ENCODE results near the gene BLM. TPM values are rescaled to one million over a fixed set of nuclear protein-coding genes. Genes with fewer than 3 reads are reported as not detected.
"Not testable (repeated sequence)": the region's sequence is repeated elsewhere in the genome, so short reads cannot be mapped to it uniquely, and the experiment has no call there.

The BLM gene
- total RNA-seq, 1 experiment from 2014 or later, result 12.8 TPM

DNA sequence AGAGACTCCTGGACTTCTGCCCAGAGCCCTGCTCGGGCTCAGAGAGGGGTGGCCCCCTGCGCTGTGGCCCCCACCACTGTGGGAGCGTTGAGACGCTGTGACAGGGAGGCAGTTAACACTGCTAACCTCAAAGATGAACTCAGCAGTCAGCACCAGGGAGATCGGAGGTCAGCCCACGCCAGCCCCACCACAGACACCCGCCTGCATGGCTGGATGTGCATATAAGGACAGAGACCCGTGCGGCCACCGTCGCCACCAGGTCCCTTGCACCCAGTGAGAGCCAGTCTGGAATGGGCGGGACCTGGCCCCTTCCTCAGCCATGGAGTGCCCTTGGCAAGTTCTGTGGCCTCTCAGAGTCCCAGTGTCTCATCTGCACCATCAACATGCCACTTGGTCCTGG lies 102.7 kb downstream of the BLM start:
- no peak for DNase-seq (ENCODE audit: low spot score)

DNA sequence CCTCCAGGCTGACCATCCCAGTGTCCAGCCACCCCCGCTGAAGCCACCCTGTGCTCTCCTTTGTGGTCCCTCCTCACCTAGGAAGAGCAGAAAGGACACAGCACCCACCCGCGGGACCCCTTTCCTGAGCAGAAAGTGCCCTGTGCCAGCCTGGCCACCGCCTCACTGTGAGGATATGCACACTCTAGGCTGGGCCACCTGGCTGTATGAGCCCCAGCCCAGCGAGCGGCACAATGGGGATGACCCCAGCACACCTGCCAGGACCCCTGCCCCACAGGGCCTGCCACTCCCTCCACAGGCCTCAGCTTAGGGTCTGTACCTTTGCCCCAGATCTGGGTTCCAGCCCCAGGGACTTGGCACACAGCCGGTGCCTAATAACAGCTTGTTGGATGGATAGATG lies 103.3 kb downstream of the BLM start:
- no peak for DNase-seq (ENCODE audit: low spot score)

DNA sequence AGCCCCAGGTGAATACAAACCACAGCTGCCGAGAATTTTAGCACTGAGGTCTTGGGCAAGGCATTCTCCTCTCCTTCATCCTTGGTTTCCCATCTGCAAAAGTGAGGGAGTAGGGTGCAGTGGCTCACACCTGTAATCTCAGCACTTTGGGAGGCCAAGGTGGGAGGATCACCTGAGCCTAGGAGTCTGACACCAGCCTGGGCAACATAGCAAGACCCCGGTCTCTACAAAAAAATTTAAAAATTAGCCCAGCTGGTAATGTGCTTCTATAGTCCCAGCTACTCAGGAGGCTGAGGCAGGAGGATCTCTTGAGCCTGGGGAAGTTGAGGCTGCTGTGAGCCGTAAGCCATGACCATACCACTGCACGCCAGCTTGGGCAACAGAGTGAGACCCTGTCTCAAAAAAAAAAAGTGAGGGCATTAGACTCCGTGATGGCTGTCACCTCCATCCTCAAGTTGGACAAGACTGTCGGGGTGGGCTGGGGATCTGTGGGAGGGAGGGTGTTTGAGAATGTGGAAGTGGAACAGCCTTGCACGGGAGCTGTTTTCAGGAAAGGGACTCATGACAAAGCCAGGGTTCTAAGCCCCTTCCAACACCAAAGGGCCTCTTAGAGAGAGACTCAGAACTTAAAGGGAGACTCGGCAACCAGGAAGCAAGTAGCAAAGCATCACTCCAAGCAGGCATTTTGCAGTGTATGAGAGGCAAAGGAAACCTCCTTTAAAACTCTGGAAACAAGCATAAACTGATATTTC lies 105.2 kb downstream of the BLM start:
- DNase-seq (ENCODE audit: low spot score), result no peak

DNA sequence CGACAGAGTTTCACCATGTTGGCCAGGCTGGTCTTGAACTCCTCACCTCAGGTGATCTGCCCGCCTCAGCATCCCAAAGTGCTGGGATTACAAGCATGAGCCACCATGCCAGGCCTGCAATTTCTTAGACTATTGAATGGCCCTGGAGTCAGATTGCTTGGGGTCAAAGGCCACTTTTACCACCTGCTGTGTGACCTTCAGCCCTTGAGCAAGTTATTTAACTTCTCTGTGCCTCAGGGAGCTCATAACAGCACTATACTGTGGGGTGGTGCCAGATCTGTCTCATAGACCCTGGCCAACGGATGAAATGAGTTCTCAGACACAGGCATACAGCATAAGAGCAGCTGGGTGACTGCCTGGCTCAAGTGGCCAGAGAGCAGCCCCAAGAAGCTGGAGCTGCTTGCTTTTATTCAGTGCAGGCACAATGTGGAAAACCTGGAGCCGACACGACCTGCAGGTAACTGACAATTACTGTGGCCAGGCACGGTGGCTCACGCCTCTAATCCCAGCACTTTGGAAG lies 106.4 kb downstream of the BLM start:
- no peak for DNase-seq (ENCODE audit: low spot score)

DNA sequence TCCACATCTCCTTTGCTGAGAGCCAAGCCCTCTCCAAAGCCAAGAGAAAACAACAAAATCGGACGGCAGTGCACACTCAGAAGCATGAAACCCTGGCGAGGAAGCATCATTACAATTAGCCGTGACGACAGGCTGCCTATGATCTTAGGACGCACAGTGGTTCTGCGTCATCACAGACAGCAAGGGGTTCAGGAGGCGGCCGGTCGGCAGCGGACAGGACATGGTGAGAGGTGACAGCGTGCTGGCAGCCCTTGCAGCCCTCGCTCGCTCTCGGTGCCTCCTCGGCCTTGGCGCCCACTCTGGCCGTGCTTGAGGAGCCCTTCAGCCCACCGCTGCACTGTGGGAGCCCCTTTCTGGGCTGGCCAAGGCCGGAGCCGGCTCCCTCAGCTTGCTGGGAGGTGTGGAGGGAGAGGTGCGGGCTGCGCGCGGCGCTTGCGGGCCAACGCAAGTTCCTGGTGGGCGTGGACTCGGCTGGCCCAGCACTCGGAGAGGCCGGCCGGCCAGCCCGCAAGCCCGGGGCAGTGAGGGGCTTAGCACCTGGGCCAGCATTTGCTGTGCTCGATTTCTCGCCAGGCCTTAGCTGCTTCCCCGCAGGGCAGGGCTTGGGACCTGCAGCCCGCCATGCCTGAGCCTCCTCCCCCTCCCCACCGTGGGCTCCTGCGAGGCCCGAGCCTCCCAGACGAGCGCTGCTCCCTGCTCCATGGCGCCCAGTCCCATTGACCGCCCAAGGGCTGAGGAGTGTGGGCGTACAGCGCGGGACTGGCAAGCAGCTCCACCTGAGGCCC lies 108.2 kb downstream of the BLM start:
- not testable (repeated sequence) for DNase-seq (ENCODE audit: low spot score)

DNA sequence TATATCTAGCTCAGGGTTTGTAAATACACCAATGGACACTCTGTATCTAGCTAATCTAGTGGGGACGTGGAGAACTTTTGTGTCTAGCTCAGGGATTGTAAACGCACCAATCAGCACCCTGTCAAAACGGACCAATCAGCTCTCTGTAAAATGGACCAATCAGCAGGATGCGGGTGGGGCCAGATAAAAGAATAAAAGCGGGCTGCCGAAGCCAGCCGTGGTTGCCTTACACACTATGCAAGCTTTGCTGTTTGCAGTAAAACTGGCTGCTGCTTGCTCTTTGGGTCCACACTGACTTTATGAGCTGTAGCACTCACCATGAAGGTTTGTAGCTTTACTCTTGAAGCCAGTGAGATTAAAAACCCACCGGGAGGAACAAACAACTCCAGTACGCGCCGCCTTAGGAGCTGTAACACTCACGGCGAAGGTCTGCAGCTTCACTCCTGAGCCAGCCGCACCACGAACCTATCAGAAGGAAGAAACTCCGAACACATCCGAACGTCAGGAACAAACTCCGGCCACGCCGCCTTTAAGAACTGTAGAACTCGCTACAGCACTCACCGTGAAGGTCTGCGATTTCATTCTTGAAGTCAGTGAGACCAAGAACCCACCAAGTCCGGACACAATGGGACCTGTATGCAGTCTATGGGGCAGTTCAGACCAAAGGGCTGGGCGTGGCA lies 109.2 kb downstream of the BLM start:
- not testable (repeated sequence) for DNase-seq (ENCODE audit: low spot score)

DNA sequence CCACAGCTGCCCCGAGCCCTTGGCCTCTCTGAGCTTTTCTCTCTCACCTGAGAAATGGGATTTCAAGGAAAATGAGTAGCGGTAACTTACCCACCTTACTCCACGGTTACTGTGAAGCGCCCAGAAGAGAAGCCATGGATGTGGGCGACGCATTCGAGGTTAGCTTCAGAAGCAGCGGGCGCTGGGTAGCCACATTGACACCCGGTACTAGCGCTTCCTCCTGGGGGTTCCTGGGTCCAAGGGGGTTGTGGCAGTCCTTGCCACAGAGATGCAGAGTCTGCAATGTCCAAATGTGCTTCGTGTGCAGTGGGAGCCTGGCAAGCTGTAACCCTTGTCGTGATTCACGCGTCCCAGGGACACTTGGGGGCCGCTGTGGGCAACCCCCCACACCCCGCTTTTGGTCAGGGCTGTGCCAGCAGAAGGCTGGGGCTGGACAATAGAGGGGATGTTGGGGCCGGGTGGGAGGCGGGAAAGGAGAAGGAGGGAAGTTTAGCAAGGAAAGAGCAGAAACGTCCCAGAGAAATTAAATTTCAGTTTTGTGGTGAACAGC lies 109.8 kb downstream of the BLM start:
- no peak for DNase-seq (ENCODE audit: low spot score)

DNA sequence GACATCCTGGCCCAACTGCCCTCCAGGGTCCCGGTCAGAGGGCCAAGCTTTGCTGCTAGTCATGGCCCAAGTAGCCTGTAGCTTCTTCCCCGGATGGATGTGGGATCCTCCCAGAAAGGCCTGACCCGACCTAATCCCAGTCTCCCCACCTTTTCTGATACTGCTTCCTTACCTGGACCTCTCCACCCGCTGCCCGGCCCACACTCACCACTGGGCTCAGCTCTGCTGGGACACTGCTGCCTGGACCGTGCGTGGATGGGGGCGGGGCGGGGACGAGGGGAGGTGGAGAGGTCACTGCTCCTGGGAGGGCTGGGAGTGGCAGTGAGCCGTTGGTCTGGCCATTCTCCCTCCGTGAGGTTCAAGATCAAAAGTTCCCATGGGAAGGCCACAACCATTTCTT lies 111.0 kb downstream of the BLM start:
- no peak for DNase-seq (ENCODE audit: low spot score)

DNA sequence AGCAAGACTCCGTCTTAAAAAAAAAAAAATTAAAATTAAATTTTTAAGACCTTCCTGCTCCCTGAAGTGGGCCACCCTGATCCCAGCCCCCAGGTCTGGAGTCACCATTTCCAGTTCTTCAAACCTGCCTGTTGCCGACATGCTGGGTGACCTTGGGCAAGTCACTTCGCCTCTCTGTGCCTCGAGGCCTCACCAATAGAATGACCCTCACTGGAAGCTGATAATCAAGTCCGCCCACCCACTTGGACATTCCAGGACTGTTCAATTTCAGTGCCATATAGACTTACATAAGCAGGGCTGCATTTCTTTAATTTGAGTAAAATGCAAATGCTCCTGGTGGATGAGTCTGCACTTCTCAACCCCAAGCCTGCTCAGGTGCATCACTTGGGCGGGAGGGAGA lies 112.0 kb downstream of the BLM start:
- no peak for DNase-seq (ENCODE audit: low spot score)

DNA sequence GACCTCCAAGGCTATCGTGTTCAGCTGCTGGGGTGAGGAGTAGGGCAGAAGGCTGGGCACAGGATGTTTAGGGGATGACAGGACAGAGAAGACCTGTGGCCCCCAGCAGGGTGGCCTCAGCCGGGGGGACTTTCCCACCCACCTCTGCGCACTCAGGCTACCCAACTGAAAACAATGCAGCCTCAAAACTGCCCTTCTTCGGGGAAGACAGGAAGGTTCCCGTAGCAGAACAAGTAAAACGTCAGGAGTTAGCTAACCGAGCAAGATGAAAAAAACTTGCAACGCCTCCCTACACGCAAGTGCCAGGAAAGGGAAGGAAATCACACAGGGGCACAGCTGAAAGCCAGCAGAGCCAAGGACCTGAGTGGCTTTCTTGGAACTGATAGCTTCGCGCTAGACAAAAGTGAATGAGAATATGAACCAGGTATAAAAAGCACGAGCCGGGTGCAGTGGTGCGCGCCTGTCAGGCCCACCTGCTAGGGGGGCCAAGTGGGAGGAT lies 112.8 kb downstream of the BLM start:
- no peak for DNase-seq (ENCODE audit: low spot score)

DNA sequence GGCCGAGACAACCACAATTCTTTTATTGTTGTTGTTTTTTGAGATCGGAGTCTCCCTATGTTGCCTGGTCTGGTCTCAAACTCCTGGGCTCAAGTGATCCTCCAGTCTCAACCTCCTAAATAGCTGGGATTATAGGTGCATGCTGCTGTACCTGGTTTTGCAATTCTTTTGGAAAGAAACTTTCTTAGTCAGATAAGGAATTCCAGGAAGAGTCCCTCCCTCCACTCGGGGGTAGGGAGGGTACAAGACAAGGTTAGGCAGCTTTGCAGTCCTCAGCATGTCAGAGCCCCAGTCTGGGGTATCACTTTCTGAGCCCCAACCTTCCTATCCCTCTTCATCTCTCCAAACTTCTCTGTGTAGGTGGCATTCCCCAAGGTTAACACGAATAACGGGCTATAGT lies 117.5 kb downstream of the BLM start:
- no peak for DNase-seq (ENCODE audit: low spot score)

DNA sequence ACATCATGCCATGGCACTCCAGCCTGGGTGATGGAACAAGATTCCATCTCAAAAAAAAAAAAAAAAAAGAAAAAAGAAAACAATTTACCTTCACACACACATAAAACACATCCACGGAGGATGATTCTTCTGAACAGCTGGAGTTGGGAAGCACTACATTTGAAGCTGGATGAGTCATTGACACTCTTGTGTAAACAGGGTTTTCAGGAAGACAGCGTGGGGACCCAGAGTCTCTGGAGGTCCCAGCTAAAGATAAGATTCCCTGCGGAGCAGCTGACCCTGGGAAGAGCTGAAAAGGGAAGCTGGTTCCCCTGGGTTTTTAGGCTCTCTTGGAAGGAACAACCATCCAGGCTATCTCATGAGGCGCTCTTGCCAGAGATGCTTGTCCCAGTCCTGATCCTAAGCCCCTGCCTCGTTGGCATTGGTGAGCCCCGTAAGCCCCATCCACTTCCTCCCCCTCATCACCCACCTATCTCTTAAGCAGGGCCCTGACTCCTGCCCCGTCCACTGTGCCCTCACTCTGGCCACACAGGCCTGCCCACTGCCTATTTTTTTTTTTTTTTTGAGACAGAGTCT lies 119.2 kb downstream of the BLM start:
- no peak for DNase-seq (ENCODE audit: low spot score)

DNA sequence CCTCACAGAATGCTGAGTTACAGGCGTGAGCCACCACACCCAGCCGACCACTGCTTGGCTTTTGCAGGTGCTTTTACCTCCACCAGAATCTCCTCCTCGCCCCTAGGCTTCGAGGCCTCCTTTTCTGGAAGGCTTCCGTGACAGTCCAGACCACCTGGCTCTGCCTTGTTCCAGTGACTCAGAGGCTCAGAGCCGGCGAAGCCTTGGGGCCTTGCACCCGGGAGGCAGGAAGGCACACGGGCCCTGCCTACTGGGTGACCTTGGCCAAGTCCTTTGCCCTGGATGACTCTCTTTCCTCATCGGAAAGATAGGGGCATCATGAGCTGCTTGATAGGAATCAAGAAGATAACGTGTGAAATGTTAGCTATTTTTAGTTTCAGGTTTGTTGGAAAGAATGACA lies 119.9 kb downstream of the BLM start:
- DNase-seq (ENCODE audit: low spot score), result no peak

DNA sequence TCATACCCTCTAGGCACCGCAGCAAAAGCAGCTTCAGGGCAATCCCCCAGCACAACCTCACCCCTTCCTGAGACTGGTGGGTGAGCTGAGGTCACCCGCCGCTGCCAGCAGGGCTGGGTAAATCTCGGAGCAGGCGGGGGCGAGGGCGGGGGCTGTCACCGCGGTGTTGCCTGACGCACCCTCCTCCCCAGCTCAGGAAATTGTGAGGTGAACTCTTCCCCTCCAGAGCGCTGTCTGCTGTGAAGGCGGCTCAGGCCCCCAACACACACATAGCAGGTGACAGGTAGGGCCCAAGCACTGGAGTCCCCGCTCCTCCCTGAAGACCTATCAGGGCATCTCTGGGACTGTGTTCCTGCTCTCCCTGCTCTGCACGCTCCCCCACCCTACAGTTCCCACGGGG lies 121.0 kb downstream of the BLM start:
- no peak for DNase-seq (ENCODE audit: low spot score)

DNA sequence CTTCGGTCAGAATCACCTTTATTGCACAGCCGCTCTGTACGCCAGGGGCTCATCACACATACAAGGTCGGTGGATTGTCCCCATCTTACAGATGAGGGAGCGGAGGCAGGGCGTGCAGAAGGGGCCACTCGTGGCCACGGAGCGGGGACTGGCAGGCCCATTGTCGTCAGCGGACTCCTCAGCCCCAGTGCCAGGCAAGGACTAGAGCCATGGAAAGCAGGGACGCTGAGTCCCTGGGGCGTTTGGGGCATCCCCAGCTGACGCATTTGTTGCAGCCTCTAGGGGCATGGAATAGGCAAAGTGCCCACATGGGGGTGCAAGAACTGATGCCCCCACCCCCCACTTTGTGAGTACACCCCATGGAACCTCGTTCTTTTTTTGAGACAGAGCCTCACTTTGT lies 121.4 kb downstream of the BLM start:
- no peak for DNase-seq (ENCODE audit: low spot score)

DNA sequence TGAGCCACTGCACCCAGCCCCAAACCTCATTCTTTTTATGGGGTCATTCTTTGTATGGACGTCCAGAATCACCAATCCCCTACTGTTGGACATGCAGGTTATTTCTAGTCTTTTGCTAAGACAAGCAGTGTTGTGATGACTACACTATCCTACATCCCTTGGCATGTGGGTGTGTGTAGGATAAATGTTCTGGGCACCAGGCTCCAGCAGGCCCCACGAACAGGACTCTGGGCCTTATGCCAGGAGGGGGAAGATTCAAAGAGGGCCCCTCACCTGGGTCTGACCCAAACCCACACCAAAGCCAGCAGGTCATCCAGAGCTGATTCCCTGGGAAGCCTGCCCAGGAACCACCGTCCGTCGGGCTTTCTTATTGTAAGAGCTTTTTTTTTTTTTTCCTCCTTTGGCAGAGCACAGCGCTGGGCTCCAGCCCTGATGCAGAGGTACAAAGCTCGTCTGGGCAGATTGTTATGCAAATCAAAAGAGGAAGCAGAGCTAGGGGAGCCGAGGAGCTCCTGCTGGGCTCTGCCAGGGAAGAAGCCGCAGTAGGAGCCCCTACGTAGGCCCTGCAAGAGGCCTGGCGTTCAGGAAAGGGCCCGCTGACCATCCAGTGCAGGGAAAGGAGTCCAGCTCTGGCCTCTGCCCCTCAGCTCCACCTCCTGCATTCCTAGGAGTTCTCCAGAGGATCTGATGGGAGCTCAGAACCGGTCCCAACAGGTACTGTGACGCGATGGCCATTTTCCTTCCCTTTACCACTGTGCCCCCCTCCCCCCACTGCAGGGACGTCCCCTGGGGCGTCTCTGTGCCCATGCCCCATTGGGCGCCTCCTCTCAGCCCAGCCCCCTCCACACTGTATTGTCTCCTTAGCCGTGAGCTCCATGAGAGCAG lies 122.3 kb downstream of the BLM start:
- DNase-seq (ENCODE audit: low spot score), result peak; percentile 52

DNA sequence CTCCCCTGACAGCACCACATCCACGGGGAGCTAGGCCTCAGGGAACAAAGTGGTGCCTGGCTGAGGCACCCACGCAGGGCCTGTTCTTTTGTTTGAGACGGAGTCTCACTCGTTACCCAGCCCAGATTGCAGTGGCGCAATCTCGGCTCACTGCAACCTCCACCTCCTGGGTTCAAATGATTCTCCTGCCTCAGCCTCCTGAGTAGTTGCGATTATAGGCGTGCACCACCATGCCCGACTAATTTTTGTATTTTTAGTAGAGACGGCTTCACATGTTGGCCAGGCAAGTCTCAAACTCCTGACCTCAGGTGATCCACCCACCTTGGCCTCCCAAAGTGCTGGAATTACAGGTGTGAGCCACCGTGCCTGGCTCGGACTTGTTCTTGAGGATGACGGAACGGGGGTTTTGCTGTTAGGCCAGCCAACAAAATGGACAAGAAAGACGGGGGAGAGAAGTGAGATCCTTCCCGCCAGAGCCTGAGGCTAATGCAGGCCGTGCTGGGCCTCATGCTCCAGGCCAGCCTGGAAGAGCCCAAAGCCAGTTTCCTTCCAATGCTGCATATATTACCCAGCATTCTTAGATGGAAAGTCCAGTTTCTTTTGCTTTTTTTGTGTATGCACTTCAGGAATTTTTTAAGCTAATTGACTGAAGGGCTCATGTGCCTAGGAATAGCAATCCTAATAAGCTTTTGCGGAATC lies 123.2 kb downstream of the BLM start:
- no peak for DNase-seq (ENCODE audit: low spot score)

DNA sequence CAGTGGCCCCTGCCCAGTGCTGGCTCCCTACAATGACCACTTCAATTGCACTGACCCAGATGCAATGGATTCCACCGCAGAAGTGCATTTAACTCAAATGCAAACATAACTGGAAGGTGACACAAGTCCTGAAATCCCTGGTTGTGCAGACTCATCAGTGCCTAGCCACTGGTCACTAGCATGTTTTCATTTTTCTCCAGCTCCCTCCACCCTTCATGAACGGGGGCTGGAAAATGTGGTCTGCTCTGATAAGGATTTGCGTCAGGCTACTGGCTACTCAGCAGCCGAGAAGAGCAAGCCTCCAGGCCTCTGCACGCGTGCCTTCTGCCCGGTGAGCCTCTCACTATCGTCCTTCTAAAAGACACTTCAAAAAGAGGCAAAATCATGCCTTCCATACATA lies 123.8 kb downstream of the BLM start:
- DNase-seq (ENCODE audit: low spot score), result no peak

DNA sequence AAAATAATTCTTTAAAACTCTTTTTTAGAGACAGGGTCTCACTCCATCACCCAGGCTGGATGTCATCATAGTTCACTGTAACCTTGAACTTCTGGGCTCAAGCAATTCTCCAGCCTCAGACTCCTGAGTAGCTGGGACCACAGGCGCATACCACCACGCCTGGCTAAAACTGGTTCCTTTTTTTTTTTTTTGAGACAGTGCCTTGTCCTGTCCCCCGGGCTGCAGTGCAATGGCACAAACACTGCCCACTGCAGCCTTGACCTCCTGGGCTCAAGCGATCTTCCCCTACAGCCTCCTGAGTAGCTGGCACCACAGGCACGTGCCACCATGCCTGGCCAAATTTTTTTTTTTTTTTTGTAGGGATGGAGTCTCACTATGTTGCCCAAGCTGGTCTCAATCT lies 127.5 kb downstream of the BLM start:
- DNase-seq (ENCODE audit: low spot score), result no peak
